T1000 (cell line): ENCODE results near the gene COQ3.
"Not testable (repeated sequence)": the region's sequence is repeated elsewhere in the genome, so short reads cannot be mapped to it uniquely, and the experiment has no call there.

Source experiments
- DNase-seq: peaks from one replicate; lab custom pipeline; 2025; ENCODE audit warnings: mixed read lengths; lab: John Stamatoyannopoulos, UW

COQ3 gene

DNA sequence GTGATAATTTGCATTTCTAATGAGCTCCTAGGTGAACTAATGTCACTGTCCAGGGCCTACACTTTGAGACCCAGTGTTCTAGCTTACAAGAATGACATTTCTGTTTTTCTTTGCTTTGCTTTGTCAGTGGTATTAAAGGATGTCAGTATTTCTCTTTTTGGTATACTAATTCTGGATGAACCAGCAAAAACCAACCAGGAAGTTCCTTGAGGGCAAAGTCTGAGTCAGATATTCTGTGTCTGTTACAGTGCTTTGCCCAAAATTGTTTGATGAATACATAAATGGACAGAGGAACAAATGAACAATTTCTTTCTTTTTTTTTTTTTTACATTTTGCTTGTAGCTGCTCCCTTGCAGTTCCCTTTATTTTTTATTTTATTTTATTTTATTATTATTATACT is 15.4 kb downstream of the COQ3 start:
- no peak for DNase-seq

DNA sequence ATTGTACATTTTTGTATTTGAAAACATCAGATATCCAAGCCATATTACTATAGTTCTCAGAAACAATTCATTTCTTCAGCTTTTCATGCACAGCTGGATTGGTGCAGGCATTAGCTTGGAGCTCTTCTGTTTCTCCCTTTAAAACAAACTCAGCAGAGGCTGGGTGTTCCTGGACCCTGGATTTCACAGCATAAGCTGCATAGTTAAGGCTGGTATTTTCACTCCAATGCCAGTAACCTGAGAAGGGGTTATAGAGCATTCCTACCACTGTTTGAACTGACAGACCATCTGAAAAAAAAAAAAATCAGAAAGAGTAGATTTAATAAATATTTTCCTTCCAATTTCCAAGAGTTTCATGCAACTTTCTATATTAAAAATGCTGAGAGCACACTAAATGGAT is 24.5 kb downstream of the COQ3 start:
- DNase-seq: no peak

DNA sequence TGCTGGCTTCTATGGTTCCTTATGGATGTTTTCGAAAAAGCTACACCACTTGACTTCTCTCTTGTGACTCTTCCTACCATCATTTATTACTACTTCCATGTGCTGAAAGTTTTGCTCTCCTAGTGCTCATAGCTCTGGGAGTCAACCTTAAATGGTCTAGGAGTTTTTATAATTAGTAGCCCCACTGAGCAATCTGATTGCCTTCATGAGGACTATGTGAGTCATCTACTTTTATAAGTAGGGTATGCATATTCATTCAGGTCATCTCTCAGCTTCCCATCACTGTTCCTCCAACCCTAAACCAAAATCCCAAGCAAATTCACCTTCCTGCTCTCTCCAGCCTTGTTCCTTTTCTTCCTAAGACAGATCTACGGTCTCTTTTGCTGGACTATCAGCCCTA is 27.1 kb downstream of the COQ3 start:
- no peak for DNase-seq

DNA sequence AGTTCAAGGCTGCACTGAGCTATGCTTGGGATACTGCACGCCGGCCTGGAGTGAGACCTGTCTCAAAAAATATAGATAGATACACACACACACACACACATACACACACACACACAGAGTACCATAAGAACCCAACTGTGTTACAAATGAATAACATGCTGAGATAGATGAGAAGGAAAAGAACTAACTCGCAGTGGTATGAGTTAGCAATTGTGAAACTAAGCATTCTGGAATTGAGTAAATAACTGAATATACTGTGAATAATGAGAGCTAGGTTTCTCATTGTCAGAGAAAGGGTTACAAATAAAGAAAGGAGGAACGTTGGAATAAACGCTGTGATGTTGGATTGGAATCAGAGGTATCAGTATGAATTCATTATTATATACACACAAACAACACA is 30.0 kb downstream of the COQ3 start:
- no peak for DNase-seq

GRCh38 chr6:99362678-99363268 is 31.2 kb downstream of the COQ3 start:
- no peak for DNase-seq

GRCh38 chr6:99359800-99360199 is 34.2 kb downstream of the COQ3 start:
- no peak for DNase-seq

- no peak for DNase-seq
Measured at GRCh38 chr6:99356641-99357040, 37.4 kb downstream of the COQ3 start.

DNA sequence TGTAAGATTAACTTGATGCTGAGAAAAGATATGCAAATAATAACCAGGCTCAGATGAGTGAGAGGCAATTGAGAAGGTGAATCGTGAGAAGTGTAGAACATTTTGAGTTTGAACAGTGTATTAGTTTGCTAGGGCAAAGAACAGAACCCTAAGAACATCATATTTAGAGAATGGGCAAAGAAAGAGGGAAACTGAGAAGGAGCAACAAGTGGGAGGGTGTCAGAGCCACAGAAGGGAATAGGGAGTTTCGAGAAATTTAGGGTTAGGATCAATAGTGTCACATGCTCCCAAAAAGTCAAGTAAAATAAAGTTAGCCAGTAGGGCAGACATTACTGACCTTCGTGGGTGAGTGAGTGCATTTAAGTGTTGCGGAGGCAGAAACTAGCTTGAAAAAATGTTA is 39.0 kb downstream of the COQ3 start:
- no peak for DNase-seq

DNA sequence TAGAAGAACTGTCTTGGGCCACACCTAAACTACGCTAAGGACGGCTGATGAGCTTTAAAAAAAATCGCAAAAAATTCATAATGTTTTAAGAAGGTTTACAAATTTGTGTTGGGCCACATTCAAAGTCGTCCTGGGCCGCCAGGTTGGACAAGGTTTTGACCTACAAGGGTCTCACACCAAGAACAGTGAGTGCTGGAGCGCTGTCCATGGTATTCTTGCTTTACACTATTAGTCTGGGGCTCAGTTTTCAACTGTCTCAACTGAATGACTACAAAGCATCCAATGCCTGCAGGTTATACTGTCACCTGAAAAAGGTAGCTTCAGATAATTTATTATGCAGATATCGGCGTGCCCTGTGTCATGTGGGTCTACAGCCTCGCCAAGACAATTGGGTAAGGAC is 40.9 kb downstream of the COQ3 start:
- no peak for DNase-seq

DNA sequence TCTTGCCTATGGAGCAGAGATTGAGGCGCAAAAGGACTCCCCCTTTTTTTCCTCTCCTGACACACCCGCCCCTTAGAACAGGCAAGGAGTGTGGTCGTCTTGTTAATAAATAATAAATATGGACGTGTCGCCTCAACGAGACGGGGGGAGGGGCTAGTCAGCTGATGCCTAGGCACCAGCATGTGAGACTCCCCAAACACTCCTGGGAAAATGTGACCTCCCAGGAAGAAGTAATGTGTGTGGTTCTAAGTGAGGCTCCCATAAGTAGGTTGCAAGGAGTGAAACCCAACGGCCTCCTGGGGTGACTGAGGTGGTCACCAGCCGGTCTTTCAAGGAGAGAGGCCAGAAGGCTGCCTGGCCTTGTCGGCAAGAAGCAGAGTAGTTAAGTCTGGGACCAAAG is 43.4 kb downstream of the COQ3 start:
- no peak for DNase-seq

- peak; percentile 29 for DNase-seq
Measured at GRCh38 chr6:99349171-99350141, 44.5 kb downstream of the COQ3 start, which contains the start of gene FAXC. Gene FAXC (minus strand): TSS chr6:99349674. CDS start chr6:99349372, 302 bp downstream.

DNA sequence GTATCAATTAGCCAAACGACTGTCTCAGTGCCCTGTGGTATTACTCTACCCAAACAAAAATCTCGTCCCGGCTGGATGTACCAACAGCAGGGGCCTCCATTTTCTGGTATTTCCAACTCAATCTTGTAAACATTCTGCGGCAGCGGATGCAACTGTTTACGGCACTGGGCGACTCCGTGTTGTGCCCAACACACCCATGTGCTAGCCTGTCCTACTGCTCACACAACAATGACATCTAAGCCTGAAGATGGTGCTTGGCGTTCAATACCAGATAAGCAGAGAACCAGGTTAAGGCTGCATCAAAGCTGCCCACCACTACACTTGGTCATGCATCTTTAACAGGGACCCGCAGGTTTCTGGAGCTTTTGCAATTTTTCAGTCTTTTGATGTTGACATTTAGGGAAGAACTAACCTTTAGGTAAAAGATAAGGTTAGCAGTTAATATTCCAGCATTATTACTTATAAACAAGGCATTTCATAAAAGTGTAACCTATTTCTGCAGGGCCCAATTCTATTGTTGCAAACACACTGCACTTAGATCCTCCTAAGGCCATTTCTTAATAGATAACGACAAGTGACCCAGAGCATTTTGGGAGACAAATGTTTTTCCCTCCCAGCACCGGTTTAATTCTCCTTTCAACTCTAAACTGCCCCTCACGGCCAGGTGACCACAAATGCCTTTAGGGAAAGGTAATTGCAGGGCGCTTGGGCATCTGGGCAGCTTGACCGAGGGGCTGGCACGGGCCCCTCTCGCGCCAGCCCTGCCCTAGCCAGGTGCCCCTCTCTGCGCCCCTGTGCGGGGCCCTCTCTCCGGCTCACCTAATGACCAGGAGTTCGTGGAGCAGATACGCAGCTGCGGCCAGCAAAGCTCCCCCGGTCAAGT is 45.5 kb downstream of the COQ3 start:
- no peak for DNase-seq

DNA sequence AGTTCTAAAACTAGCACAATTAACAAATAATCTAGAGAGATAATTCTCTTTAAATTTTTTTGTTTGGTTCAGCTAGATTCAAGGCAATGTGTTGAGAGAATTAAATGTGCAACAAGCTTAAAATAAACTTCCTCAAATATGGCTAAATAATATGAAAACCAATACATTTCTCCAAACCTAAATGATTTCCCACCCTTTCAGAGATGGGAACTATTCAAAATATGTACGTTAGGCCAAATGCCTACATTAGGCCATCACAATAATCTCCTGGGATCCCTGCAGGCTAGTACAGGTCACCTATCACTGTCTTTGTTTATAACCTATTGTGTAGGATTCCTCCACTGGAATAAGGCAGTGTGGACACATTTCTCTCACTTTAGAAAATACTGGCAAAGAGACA is 46.2 kb downstream of the COQ3 start:
- no peak for DNase-seq

DNA sequence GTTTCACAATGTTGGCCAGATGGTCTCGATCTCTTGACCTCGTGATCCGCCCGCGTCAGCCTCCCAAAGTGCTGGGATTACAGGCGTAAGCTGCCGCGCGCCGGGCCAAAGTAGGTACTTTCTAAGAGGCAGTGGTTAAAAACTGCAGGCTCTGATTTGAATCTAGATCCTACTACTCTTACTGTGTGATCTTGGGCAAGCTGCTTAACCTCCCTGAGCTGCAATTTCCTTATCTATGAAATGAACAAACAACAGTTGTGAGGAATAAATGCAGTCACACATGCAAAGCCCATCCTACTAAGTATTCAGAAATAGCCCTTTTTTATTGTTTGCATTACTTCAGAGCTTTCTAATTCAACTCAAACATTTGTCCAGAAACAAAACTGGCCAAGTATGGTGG is 47.4 kb downstream of the COQ3 start:
- DNase-seq: no peak

- DNase-seq: no peak
Measured at GRCh38 chr6:99345164-99345563, 48.8 kb downstream of the COQ3 start.

GRCh38 chr6:99344289-99344688 is 49.7 kb downstream of the COQ3 start:
- DNase-seq: no peak

- DNase-seq: no peak
Measured at GRCh38 chr6:99341862-99342455, 52.0 kb downstream of the COQ3 start.

- no peak for DNase-seq
Measured at GRCh38 chr6:99338188-99338587, 55.8 kb downstream of the COQ3 start.

DNA sequence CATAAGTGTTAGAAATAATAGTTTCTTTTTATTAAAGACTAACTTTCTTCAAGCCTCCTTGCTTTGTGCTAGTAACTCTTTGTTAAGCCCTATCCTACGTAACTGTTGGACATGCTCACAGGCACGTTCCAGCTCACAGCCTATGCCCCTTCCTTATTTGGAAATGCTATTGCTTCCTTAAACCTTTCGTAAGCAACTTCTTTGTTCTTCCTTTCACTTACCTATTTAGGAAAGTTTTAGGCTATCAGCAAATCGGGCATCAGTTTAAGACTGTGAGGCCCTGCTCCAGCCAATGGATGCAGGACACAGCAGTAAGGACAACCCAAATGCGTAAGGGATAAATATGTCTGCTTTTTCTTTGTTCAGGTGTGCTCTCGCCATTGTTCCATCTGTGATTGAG is 58.7 kb downstream of the COQ3 start:
- DNase-seq: not testable (repeated sequence)

GRCh38 chr6:99334526-99335127 is 59.4 kb downstream of the COQ3 start:
- peak; percentile 12 for DNase-seq

GRCh38 chr6:99333068-99333467 is 60.9 kb downstream of the COQ3 start:
- DNase-seq: no peak

GRCh38 chr6:99331531-99331930 is 62.5 kb downstream of the COQ3 start:
- no peak for DNase-seq
